Suppressor macrophage (primary cell): ENCODE measurements around the gene DLL4.
A peak's percentile ranks its signal among the peaks of the same experiment; 100 is the strongest.

Experiments used
- DNase-seq, 4 experiments: peaks; one replicate each; pipeline ENCODE4 v3.0.0-alpha.2; 2020 to 2022

DLL4 gene

DNA sequence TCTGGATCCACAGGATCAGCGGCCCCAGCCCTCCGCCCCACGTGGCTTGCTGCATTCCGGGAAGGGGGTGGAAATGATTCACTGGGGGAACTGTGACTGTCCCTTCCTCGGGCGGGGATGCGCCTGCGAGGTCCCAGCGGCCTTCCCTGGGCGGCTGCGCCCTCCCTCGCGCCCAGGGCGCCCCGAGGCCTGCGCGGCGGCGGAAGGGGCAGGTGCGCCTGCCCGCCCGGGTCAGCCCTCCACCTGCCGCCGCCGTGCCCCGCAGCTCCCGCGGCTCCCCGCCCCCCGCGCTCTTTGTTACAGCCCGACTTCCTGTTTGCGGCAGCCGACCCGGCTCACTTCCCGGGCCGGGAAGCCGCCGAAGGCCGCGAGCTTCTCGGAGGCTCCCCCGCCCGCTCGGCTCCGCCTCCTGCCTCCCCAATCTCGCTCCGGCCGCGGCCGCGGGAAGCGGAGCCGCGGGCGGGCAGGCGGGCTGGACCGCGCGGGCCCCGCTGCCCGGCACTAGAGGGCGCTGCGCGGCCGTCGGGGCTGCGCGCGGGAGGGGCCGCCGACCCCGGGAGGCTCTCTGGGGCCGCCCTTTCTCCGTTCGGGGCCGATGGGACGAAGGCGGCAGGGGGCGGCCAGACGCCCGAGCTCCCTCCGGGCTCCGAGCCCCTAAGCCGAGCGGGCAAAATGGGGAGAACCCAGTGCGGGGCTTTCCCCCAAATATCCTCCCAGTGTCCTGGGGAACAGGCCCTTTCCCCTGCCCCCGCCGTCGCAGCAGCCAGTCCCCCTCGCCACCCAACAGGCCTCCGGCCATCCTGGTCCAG lies 12.6 kb downstream of the DLL4 start:
- peak; percentile 87 to 96 (median 93) for DNase-seq

DNA sequence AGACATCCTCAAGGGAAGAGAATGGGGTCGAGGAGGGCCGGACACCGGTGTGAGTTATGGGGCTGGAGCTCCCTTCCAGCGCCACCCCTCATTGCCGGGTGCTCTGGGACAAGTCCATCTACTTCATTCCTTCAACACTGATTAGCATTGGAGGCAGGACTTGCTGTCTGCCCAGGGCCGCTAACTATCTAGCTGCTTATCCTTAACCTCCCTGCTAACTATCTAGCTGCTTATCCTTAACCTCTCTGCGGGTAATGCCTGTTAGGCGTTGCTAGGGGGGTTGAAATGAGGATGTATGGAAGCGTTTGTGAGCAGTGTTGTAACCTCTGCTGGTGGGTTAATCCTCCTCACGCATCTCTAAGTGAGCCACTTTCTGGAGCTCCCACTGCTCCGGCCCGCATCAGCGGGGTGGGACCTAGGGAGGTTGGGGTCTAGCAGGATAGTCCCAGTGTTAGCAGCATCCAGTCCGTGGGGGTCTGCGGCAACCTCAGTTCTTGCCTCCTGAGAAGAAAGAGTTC lies 13.3 kb downstream of the DLL4 start:
- DNase-seq, result peak; percentile 33 to 59 (median 44)

DNA sequence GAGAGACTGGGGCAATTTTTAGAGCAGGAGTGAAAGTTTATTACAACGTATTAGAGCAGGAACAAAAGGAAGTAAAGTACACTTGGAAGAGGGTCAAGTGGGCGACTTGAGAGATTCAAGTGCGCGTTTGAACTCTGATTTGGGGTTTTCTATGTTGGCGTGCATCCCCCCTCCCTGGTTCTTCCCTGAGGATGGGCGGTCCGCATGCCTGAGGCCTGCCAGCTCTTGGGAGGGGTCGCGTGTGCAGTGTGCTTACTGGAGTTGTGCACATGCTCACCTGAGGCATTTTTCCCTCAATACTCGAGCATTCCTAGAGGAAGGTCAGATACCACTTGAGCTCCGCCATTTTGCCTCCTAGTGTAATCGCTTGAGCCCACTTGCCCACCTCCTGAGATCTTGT lies 13.7 kb downstream of the DLL4 start:
- DNase-seq, result no peak

DNA sequence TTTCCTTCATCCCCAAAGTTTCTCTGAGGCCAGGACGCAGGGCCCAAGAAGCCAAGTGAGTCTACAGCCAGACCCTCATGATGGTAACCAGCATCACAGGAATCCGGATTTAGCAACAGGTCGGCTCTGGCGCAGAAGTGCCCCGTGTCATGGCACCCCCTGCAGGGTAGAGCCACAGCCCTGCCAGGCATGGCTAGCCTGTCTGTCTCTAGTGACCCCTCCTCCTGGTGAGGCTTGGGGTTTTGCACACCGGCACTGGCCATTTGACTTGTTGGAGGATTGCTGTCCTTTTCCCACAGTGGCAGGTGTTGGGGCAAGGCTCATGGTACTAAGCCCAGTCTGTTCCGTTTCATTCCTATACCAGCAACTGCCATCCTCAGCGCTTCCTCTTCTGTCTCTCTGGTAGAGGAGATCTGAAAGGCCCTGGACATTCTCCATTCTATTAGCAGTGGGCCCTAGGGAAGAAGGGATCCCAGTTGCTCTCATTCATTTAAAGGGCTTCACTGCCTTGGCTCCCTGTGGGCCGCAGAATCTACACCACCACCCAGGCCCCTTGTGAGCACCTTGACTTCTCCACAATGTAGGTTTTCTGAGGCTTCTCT lies 14.7 kb downstream of the DLL4 start:
- DNase-seq, result no peak

DNA sequence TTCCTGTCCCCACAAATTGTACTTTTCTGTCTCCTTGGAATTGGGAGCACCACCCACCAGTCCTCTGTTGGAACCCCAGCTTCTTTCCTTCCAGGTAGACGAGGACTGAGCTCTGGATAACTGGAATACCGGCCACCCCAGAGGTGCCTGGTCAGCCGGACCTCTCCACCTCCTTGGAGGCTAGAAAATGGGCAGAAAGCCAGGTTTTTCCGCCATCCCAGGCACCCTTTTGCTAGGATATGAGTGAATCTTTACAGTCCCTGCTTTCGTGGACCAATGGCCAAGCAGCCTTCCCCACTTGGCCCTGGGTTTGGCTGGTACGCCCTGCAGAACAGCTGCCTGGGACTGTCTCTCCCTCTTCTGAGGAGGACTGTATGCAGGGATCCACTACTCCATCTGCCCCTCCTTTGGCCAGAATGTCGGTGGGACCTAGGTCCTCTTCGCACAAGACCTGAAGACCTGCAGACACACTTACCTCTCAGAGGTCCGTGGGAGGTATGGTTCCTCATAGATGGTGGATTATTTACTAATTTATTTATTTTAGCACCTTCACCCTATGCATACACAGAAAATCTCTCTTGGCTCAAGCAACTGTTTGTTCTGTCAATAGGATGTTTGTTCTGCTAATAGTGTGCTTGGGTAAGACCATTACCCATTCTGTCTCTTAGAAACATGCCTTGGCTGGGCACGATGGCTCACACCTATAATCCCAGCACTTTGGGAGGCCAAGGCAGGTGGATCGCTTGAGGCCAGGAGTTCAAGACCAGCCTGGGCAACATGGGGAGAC lies 15.6 kb downstream of the DLL4 start:
- no peak for DNase-seq

DNA sequence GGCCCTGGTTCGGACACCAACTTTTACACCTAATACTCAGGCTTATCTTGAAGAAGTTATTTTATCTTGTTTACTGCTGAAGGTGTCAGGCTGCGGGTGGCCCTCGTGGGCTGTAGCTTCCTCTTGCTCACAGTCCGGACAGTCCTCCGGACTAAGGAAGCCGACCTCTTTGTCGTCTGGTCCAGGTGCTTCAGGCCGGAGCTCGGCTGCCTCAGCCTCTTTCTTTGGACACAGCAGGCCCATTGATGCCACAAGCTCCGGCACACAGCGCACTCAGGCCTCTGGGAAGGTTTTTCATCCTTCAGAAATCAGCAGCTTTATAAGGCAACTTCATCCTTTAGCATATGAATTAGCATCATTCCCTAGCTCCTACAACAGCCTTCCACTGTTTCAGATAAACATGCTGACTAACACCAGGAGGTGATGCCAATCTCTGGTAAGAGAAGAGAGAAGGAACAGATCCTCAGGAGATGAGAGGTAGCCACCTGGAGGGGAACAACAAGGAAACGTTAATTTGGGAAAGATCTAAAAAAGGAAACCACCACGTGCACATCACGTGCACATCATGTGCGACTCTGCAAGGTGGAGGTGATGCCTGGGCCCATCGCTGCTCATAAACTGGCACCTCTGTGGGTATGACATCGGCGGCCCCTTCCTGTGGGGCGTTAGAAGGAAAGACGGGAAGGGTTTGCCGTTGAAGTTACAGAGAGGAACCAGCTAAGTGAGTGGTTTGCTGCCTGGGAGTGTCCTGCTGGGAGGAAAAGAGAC lies 19.8 kb downstream of the DLL4 start:
- DNase-seq, result no peak

DNA sequence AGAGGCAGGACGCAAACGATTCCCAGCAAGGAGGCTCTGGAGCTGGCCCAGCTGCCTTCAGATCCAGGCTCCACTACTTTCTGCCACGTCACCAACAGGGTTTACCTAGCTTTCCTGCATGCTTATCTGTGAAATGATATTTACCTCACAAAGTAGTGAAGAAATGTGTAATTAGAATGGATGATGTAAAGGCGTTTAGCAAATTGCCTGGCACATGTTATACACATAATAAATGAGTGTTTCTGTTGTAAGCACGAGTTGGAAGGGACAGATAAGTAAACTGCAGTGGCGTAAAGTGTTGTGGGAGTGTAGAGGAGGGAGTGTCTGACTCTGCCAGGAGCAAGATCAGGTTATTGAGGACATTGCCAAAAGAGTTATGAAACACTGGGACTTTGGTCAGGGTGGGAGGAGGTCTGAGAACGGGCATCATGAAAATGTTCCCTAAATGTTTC lies 20.6 kb downstream of the DLL4 start:
- no peak for DNase-seq

DNA sequence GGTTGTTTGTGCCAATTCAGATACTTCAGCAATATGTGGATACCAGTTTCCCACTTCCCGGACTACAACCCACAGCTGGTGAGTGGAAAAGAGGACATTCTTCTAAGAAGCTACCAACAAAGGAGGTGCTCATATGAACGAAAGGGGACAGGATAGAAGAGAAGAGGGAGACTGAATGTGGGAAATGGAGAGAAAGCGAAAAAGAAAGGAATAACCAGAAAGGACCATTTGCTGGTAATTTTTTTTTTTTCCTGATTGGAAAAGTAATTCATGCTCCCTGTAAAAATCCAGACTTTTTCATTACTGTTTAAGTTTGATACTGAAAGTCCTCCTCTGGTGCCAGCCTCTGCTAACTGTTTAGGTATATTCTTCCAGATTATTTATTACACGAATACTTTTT lies 22.6 kb downstream of the DLL4 start:
- DNase-seq, result no peak

DNA sequence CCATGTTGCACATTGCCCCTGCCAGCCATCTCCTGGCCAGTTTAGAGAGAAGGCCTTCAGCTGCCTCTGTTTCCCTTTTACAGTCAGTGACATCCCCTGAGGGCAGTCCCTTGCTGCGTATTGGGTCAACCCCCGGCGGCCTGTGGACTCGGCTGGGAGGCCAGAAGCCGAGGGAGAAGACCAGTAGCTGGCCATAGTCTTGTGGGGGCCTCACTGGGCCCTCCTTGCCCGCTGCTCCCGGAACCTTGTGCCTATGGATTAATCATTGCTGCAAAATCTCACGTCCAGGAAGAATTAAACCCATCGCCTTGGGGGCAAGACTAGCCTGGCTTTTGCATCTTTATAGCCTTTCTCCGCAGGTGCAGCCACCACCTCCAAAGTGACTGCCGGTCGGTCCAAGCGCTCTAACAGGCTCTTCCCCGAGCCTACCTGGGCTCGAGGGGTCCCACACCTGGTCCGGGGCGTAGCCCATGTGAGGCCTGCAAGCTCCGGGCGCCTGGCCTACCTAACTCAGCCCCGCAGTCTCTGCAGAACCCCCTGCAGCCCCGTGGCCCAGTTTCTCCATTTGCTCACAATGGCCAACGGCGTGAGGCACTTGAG lies 23.3 kb downstream of the DLL4 start:
- no peak for DNase-seq

DNA sequence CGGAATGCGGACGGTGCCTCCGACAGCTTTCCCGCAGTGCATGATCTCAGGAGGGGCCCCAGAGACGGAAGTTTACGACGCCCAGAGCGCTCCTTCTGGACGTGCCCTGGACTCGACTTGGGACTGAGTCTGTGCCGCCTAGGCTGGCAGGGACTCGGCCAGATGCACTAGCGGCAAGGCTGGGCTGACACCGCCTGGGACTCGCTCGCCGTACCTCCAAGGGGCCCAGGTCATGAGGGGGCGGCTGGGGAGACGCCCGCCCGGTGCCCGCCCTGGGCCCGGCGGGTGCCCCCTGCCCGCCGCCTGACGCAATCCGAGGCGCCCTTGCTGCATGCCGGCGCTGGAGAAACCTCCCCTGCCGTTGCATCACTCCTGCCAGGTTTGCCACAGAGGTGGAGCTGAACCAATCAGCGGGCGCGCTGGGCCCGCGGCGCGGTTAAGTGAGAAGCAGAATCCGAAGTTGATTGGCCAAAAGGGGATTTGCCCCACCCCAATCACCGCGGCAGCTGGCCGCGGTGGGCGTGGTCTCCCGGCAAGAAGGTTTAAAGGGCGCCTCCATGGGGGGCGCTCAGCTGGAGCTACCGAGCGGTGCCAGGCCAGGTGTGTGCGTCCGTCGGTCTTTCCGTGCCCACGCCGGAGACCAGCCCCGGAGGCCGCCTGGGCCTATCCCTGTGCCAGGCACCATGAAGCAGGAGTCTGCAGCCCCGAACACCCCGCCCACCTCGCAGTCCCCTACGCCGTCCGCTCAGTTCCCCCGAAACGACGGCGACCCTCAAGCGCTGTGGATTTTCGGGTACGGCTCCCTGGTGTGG lies 24.0 kb downstream of the DLL4 start, which contains the start of gene CHAC1:
Gene CHAC1, plus strand, starts transcription at position 571 of the 812 bp plus-strand sequence. Its CDS starts 113 bp downstream, at position 684.
- DNase-seq, result peak; percentile 92 to 96 (median 95)

DNA sequence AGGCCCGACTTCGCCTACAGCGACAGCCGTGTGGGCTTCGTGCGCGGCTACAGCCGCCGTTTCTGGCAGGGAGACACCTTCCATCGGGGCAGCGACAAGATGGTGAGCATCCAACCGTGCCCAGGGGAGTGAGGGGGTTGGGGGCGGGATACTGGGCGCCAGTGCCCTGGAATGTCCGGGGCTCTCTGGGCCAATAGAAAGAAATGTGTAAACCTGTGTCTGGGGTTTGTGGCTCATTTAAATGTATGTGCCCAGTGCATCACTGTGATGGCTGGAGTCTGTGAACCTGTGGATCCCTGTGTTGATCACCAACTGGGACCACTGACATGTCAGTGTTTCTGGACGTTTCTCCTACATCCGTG lies 24.6 kb downstream of the DLL4 start:
- no peak for DNase-seq

DNA sequence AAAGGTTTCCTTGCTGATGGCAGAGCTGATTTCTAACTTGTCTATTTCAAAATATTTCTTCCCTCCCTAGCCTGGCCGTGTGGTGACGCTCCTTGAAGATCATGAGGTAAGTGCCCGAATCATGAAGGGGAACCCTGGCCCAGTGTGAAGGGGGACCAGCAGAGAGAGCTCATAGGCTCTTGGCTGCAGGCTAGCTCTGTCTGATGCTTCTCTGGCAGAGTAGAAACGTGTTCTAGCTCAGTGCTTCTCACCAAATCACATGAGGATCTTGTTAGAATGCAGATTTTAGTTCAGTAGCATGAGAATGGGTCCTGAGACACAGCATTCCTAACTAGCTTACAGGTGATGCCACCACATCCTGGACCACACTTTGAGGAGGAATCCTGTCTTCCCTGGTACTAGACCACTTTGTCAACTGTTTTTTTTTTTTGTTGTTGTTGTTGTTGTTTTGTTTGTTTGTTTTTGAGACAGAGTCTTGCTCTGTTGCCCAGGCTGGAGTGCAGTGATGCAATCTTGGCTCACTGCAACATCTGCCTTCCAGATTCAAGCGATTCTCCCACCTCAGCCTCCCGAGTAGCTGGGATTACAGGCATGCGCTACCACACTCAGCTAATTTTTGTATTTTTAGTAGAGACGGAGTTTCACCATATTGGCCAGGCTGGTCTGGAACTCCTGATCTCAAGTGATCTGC lies 25.2 kb downstream of the DLL4 start:
- DNase-seq, result peak in 1 of 4 experiments; percentile 16

DNA sequence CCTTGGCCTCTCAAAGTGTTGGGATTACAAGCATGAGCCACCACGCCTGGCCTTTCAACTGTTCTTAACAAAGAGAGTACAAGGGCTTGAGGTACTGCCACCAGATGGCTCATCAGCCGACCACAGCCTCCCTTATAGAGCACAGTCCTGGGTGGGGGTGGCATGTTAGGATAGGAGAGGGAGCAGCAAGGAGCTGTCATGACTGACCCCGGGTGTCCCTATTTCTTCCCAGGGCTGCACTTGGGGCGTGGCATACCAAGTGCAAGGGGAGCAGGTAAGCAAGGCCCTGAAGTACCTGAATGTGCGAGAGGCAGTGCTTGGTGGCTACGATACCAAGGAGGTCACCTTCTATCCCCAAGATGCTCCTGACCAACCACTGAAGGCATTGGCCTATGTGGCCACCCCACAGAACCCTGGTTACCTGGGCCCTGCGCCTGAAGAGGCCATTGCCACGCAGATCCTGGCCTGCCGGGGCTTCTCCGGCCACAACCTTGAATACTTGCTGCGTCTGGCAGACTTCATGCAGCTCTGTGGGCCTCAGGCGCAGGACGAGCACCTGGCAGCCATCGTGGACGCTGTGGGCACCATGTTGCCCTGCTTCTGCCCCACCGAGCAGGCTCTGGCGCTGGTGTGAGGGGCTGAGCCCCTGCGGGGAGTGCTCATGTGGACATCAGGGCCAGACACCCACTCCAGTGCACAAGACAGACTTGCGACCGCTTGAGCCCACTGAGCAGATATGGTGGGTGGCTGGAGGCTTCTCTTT lies 26.2 kb downstream of the DLL4 start:
- DNase-seq, result no peak

DNA sequence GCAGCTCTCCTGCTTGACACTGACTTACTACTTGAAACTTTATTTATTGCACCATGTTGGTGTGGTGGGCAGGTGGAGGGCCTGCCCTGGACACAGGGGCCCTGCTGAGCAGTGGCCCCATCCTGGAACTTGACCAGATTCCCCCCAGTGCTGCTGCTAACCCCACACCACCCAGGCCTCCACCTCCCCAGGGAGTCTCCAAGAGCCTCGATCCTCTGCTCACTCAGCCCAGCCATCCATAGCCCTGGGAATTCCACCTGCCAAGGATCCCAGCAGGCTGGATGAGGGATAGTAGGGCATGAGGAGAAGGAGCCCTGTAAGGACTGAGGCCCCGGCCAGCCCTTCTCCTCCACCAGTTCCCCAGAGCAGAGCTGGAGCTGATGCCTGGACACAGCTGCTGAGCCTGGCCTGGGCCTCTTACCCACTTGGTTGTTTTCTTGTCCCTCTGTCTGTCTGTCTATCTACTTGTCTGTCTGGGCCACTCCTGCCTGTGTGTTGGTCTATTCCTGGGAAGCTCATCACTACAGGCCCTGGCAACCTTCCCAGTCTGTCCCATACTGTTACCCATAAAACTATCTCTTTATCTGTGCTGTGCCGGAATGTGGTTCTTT lies 26.9 kb downstream of the DLL4 start:
- DNase-seq, result no peak

DNA sequence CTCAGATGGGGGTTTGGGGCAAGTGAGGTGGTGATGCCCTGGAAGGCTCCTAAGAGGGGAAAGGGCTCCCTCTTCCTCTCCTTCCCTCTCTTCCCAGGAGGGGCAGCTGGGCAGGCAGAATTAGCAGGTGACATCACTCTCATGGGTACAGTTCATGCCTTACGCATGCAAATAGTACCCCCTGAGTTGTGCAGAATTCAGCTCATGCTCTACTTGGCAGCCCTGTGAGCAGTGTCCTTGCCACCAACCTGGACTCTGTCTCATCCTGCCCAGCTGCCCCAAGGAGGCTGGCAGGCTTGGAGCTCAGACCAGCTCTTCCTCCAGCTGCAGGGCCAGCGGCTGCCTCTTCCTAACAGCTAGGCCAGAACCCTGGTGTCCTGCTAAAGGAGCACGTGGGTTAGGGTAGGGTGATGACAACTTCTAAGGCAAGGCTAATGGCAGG lies 27.4 kb downstream of the DLL4 start:
- no peak for DNase-seq

DNA sequence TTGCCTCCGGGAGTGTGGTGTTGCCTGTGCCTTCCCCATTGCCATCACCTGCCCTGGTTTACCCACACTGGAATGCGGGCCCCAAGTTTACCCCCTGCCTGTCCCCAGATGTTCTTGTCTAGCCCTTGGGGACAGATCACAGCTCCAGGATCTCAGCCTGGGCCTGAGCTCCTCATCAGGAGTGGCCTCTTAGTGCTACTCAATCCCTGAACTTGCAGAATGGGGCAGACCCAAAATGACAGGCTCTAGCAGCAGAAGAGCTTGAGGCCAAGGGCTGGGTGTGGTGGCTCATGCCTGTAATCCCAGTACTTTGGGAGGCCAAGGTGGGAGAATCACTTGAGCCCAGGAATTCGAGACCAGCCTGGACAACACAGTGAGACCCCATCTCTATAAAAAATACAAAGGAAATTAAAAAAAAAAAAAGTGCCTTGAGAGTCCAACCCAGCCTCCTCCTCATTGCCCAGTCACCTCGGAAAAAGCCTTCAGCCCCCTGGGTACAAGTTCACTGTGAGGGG lies 28.0 kb downstream of the DLL4 start:
- no peak for DNase-seq

DNA sequence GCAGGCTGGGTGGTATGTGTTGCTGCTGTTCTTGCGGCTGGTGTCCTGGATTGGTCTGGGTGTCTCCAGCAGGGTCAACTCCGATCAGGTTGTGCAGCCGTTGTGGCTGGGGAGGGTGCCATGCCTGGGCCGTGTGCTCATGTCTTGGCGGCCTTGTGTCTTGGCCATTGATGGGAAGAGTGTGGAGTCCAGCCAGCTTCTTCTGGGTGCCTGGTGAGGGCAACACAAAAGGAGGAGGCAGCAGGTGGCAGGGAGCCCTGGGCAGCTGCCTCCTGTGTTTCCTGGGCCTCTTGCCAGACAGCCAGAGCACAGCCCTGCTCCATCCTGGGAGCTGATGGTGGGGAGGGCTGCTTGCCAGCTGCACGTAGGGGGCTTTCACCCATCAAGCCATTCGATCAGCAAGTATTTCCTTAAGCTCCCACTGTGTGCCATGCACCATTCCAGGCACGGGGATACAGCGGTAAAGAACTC lies 28.5 kb downstream of the DLL4 start:
- no peak for DNase-seq

DNA sequence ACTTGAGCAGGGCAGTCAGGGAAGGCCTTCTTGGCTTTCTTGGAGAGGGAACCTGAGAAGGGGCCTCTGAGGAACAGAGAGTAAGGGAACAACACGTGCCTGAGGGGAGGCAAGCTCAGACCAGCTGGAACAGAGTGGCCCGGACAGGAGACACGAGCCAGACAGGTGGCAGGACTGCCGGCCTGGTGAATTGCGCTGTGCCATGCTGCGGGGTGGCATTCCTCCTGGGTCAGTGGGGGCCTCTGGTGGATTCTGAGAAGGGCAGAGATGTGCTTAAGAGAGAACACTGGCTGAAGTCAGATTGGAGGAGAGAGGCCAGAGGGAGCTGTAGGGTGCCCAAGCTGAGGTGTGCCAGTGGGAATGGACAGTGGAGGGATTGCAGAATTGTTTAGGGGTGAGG lies 29.0 kb downstream of the DLL4 start:
- DNase-seq, result no peak

DNA sequence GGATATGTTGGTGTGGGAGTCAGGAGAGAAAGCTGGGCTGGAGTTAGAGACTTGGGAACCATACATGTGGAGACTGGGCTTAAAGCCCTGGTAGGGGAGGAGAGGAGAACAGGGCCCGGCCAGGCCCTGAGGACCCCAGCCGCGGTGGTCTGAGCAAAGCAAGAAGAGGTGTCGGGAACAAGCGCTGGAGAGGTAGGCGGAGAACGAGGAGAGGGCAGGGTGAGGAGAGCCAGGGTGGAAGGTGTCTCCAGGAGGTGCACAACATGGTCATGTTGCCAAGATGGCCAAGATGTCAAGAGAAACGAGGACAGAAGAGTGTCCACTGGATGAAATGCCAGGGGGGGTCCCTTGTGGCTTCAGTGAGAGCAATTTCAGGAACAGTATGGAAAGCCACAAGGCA lies 29.6 kb downstream of the DLL4 start:
- no peak for DNase-seq
